LNCAP (cell line): ENCODE measurements around the gene TIPIN.

Source experiments
- CTCF ChIP-seq: fragments of 450-650 bp; IDR thresholded peaks from 2 replicates; pipeline ENCODE4 v1.5.1; 2017; ENCODE audit warnings: mild to moderate bottlenecking

TIPIN gene

GRCh38 chr15:66292571-66293418, 63.7 kb downstream of the TIPIN start:
- TF ChIP-seq CTCF = no peak

GRCh38 chr15:66291816-66292570, 64.5 kb downstream of the TIPIN start:
- no peak for TF ChIP-seq CTCF

- no peak for TF ChIP-seq CTCF
Observed at GRCh38 chr15:66290518-66290917, 66.0 kb downstream of the TIPIN start.

- no peak for TF ChIP-seq CTCF
Observed at GRCh38 chr15:66290007-66290406, 66.5 kb downstream of the TIPIN start.

GRCh38 chr15:66288551-66289185, 67.8 kb downstream of the TIPIN start:
- no peak for TF ChIP-seq CTCF

- TF ChIP-seq CTCF = no peak
Observed at GRCh38 chr15:66288093-66288492, 68.4 kb downstream of the TIPIN start.

GRCh38 chr15:66287461-66288057, 68.9 kb downstream of the TIPIN start:
- peak; percentile 47 for TF ChIP-seq CTCF
